Stimulated activated CD8-positive, alpha-beta memory T cell treated with anti-CD3 and anti-CD28 coated beads, Interleukin-15, amount 100 ng/mL, for 24 hours (primary cell): ENCODE results near the gene AURKAIP1.
"Not testable (repeated sequence)": the region's sequence is repeated elsewhere in the genome, so short reads cannot be mapped to it uniquely, and the experiment has no call there.

Experiments used
- DNase-seq: peaks from one replicate; pipeline ENCODE4 v3.0.0-alpha.2; 2020; ENCODE audit warnings: low read depth

Gene AURKAIP1

DNA sequence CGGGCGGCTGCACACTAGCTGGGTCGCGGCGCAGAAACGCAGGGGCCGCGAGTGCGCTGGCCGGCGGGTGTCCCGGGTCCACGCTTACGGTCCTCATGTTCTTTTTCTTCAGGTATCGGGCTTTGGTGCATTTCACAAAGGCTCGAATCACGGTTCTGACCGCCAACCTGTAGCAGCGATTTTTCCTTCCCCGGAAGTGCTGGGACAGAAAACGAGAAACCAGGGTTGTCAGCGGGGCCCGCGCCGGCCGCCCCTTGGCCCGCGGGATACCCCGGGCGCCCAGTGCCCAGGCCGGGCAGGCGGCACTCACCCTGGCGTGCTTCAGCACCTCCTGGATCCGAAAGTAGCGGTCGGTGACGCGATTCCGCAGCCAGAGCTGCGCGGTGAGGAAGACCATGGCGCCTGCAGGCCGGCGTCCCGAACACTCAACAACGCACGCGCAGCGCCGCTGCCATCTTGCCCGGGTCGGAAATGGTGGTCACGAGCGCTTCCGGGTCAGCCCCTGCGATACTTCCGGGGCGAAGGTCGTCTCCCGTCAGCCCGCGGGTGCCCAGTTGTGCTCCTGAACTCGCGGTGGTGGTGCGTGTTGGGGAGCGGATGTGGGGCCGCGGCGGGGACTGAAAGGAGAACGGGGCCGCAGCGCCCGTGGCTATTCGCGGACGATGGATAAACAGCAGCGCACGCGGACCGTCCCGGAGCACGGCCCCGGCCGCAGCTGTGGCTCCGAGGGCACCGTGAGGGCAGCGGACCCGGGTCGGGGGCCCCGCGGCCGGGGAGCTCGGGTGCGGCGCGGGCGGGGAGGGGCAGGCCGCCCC is 32.0 kb upstream of the AURKAIP1 start, which contains the start of gene MRPL20:
MRPL20 (minus strand) TSS at position 473 of the 815 bp plus-strand sequence; CDS start at position 397, 76 bp downstream.
- DNase-seq = peak; percentile 89

DNA sequence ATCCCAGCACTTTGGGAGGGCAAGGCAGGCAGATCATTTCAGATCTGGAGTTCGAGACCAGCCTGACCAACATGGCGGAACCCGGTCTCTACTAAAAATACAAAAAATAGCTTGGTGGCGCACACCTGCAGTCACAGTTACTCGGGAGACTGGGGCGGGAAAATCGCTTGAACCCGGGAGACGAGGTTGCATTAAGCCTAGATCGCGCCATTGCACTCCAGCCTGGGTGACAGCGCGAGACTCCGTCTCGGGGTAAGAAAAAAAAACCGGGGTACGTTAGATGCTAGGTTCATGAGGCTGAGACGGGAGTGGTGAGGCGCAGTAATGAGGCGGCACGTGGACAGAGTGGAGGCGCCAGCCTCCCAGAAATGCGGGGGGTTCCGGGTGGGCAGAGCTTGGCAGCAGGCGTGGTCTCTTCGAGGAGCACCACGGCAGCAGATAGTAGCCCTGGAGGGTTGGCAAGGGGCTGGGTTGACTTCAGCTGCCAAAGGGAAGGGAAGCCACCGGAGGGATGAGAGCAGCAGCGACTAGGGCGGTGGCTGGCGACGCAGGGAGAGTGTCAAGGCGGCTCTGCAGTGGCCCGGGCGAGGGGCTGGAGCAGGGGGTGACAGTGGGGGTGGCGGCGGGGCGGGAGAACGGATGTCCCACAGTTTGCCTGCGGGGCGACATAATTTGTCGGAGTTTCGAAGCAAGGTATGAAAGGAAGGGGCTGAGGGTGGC is 31.3 kb upstream of the AURKAIP1 start:
- DNase-seq = no peak

DNA sequence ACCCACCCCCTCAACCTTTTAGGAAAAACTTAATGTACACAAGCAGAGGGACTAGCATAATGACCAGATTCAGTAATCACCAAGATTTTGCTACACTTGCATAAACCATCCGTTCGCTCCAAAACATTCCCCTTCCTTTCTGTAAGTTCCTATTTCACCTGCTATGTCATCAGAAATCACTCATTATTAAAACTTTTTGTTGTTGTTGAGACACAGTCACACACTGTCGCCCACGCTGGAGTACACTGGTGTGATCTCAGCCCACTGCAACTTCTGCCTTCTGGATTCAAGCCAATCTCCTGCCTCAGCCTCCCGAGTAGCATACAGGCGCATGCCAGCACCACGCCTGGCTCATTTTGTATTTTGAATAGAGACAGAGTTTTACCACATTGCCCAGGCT is 28.6 kb upstream of the AURKAIP1 start:
- no peak for DNase-seq

DNA sequence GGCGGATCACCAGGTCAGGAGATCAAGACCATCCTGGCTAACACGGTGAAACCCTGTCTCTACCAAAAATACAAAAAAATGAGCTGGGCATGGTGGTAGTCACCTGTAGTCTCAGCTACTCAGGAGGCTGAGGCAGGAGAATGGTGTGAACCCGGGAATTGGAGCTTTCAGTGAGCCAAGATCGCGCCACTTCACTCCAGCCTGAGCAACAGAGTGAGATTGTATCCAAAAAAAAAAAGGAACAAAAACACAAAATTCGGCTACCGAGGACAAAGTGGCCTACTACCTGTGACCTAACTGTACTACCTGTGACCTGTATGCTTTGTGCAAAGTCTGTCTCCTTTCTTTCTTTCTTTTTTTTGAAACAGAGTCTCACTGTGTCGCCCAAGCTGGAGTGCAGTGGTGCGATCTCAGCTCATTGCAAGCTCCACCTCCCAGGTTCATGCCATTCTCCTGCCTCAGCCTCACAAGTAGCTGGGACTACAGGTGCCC is 27.9 kb upstream of the AURKAIP1 start:
- DNase-seq = not testable (repeated sequence)

DNA sequence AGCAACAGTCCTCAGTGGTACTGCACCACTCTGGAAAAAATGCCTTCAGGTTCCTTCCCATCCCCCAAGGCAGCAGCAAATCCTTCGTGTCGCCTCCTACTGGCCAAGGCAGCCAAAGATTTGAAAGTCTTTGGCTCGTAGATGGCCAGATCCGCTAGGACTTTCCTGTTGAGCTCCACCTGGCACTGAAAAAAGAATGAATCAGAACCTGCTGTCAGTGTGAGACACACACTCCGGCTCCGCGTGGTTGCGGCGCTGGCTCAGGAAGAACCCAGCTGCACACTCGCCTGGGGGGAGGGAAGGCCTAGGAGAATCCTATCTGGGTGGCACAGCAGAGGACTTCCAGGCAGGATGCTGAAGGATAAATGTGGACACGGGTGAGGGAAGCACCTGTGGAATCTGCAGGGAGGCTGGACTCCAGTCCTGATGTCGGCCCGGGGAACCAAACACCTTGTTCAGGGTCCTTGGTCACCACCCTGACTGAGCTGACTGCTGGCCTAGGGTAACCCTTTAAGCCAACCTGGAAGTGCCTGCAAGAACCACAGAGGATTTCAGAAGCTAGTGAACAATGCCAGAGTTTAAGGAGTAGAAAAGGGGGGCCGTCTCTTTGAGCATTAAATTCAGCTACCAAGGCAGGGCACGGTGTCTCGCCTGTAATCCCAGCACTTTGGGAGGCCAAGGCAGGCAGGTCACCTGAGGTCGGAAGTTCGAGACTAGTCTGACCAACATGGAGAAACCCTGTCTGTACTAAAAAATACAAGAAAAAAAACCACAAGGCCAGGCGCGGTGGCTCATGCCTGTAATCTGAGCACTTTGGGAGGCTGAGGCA is 27.3 kb upstream of the AURKAIP1 start:
- DNase-seq = no peak

DNA sequence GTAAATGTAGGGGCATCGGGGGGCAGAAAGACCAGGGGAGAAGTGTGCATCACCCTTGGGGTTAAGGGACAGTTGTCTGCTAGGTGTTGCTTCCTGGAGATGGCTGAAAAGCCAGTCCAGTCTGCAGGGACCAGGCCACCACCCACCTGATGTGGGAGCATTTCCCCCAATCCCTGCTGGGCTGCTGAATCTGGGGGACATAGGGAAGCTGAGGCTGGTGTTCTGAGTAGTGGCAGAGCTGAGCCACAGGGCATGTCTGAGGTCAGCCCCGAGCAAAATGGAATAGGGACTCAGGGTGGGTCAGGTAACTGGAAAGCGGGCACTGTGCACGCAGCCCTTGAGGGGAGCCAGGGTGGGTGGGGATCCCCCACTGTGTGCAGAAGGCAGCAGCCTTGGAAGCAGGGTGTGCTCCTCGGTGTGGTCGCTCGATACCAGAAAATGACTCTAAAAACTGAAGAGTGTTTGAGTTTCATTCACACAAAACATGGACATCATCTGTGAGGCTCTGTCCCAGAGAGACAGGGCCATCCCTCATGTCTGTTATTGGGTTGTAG is 26.5 kb upstream of the AURKAIP1 start:
- DNase-seq = no peak

DNA sequence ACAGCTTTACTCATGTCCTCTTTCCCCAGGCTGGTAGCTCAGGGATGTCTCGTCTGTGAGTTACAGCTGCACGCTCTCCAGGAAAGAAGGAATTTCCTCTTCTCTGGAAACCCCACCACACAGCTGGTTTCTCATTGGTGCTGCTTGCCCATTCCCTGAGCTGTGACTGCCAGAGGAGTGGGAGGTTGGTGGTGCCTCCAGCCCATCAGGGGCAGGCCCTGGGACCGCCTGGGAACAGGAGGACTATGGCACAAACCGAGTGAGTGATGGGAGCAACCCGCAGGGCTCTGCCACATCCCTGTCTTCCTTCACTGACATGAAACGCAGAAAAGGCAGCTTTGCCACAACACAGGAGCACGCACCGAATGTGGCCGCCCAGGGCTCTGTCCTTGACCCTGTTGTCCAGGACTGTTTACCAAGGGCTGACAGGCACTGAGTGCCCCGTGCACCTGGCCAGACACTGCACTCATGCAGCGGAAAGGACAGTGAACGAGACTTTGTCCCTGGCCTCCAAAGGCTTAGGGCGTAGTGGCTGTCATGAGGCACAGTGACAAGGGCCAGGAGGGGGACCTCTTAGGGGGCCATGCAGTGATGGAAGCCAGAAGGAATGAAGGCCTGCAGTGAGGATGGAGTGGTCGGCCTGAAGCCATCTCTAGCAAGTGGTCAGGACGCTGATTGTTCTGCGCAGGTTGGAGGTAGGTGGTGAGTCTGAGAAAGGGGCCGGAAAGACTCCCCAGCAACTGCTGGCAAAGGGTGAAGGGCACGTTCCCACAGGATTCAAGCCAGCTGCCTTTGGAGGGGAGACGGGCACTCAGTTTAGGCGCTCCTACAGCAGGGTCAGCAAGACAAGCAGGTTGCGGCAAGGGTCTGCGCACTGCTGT is 25.8 kb upstream of the AURKAIP1 start:
- no peak for DNase-seq

DNA sequence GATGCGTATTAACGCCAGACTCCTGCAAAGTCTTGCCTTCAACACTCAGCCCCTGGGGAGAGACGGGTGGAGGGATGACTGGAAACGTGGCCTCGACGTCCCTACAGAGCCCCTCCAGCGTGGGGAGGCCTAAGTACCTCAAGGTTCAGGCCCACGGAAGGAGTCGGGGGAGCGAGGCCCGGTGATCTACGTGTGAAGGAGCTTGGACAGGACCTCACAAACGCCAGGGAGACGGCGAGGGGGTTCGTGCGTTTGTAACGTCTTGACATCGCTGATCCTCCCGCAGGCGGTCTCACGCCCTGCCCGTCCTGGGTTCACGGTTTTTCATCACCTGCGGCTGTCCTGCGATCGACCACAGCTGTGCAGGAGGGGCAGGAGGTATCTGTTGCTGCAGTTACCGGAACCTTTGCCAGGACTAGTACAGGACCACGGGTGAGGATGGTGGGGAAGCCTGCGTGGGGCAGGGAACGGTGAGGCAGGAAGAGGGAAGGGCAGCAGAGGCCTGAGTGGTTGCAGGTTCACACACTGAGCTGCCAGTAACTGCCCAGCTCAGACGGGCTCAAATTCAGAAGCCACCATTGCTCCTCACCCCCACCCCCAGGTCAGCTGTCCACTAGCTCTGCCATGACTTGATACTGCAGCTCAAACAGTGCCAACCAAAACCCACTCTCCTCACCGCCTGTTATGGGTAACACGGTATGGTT is 25.0 kb upstream of the AURKAIP1 start:
- DNase-seq = no peak

DNA sequence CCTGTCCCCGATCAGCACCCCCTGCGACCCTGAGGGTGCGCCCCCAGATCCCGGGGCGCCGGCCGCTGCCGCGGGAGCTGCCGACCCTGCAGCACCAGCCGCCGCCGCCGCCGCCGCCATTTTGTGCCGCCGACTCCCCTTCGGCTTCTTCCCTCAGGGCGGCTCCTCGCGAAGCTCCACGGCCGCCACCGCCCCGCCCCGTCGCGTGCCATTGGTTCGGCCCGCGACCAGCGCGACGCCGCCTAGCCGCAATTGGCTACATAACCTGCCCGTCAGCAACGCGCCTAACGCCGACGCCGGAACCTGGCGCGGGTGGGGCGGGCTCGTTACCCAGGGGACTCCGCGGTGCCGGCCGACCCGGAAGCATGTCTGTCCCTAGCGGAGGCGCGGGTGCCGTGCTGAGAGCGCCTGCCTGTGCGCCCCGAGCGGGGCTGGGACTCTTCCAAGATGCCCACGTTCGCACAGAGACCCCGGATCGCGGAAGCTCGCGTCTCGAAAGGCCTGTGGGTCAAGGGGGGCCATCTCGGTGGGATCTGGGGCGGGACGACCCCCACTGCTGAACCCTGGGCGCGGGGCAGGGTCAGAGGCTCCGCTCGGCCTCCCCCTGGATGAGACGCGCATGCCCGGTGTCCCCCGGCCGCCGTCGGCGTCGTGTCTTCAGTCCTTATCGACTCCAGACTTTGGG is 24.3 kb upstream of the AURKAIP1 start, which contains the start of gene CCNL2:
CCNL2 (minus strand) TSS at position 149 of the 685 bp plus-strand sequence; CDS start at position 120, 29 bp downstream.
- peak; percentile 98 for DNase-seq

DNA sequence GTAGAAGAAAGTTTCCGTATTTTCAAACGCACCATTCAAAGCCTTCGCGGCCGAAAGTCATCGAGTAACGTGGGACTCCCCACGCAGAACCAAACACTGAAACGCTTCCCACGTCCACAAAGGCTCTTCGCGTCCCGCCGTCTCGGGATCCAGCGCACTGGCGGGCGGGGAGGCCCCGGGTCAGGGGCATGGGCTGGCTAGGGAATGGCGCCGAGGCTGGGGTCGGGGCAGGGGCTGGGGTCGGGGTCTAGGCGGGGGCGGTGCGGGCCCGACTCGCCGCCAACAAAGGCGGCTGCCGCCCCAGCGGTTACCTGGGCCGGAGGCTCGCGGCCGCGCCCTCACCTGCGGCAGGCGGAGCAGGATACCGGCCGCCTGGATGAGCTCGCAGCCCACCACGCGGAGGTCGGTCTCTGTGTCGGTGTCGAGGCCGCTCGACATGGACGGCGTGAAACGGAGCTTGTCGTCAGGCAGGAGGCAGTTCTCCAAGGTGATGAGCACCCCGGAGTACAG is 23.7 kb upstream of the AURKAIP1 start:
- no peak for DNase-seq

DNA sequence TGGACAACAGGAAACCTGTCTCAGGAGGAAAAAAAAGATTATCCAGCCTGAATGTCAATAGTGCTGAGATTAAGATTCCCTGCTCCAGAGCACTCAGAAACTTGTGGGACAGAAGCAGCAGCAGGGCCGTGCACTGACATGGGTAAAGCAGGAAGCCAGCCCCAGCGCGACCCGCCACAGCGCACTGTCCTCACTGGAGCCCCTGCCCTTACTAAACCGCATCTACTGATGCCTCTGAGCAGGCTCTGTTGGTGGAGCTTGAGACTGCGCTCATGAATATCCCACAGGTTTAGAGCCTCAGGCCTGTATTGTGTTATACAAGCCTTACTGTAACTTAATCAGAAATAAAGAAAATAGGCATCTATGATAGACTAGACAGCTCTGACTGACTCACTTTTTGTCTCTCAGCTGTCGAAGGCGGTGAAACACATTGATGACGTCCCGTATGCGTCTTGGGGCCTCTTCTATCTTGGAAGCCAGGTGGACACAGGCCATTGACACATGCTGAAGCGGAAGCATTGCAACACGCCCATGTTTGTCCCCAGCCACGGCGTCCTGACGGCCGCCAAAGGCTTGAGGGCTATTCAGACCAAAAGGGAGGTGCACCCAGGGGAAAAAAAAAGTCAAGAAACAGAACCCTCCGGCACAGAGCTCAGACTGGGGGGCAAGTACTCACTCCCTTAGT is 23.0 kb upstream of the AURKAIP1 start:
- no peak for DNase-seq

DNA sequence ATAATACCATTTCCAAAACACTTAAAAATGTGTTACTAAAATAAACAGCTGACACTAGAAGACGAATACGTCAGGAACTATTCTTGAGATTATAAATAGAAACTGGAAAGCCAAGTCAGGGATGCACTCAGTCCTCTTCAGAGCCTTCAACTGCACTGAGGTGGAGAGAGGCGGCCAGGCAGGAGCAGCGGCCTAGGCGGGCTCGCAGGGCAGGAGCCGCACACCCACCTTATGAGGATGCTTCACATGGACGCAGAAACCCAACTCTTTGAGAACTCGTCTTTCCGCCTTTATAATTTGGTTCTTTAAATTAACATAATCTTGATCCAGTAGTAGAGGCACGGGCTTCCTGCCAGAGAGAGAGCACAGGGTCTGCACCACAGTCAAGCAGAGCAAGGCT is 20.2 kb upstream of the AURKAIP1 start:
- no peak for DNase-seq

DNA sequence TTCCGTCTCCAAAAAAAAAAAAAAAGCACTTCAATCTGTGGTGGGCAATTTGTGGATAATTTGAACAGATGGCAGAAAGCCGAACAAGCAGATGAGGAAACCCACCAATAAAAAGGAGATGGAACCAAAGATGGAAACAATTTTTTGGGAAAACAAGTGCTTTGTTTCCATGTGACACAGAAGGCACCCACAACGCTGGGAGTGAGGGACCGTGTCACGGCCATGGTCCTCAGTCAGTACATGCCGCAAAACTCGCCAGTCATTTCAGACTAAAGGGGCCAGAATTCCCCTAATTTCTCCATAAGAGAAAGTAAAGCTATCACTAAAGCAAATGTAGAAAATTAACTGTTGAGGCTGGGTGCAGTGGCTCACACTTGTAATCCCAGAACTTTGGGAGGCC is 19.1 kb upstream of the AURKAIP1 start:
- DNase-seq = no peak

DNA sequence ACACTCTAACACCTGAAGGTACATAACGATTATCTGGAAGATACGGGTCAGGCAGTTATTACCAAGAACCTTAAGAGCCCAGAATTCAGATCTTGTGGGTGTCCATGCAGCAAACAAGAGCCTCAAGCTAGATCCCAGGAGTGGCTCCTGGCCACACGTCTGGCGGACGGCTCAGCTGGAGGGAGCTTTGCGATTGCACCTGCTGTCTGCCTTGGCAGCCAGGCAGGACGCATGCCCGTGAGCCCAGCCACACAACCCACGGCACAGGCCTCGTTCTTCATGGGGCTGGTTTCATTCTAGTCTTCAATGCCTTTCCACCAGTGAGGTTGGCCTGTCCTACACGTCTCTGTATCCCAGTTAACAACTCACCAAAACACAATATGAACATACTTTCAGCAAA is 18.4 kb upstream of the AURKAIP1 start:
- DNase-seq = no peak

DNA sequence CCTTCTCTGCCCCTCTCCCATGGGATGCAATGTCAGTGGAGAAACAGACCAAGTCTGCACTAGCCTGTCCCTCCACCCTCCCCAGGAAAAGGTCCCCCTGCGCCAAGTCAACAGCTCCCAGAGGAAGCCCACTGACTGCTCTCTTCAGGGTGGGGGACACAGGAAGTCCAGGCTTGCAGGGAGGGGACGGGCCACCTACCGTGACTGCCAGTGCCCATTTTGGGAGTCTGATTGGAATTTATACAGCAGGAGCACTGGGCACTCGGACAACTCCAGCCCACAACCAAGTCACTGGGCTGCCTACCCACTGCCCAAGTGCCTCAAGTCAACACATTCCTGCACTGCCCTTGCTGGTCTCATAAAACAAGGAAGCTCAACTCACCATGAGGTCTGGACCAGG is 18.0 kb upstream of the AURKAIP1 start:
- no peak for DNase-seq

DNA sequence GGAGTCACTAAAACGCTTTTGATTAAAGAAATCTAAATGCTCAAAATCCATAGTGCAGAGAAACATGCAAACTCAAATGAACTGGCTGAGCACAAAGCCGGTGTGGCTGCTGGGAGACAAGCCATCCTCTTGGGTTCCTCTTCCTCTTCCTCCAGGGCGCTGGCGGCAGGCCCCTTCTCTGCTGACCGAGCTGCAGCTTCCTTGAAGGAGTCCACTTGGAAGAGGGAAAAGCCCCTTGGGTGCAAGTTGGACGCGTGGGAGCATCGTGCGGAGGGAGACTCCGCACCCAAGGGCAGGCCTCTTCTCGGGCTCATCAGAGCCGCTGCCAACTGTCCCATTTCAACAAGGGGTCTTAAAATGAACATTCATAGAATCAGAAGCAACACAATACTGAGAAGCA is 16.2 kb upstream of the AURKAIP1 start:
- DNase-seq = no peak

DNA sequence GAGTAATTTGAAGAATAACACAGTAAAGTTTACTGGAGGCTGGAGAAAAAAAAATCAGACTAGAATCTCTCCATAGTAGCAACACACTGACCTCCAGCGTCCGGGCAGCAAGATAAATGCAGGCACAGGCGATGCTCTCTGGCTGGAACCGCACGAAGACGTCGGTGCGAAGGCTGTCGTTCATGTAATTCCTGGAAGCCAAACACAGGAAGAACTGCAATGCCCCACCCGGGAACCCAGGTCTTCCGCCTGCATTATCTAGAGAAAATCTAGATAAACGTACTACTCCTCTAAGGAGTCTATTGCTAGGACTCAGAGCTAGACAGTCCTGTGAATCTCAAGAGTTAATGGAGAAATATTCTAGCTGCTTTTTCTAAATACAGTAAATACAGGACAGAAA is 15.7 kb upstream of the AURKAIP1 start:
- DNase-seq = no peak

DNA sequence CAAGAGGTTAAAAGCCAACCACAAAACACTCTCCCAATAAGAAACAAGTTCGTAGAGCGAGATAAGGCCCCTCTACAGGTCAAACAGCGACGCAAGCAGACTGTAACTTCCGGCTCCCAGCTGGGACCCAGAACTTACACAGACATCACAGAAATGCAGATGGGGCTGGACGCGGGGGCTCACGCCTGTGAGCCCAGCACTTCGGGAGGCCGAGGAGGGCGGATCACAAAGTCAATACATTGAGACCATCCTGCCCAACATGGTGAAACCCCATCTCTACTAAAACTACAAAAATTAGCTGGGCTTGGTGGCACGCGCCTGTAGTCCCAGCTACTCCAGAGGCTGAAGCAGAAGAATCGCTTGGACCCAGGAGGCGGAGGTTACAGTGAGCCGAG is 13.1 kb upstream of the AURKAIP1 start:
- DNase-seq = no peak
